SK-N-SH (cell line): ENCODE measurements around the gene LMOD2.

Experiments
- YY1 ChIP-seq: IDR thresholded peaks from 2 replicates; pipeline ENCODE4 v1.4.0; 2012; ENCODE audit warnings: low read depth, mild to moderate bottlenecking
- TF ChIP-seq, protein P1 (sequence below): fragments of 200-600 bp; sonication (generic); IDR thresholded peaks from 2 replicates; pipeline ENCODE4 v1.6.1; 2017; ENCODE audit warnings: antibody characterized with exemption, mild to moderate bottlenecking, moderate library complexity
- TF ChIP-seq, protein P2 (sequence below): fragments of 150-350 bp; IDR thresholded peaks from 2 replicates; pipeline ENCODE4 v1.6.1; 2017; ENCODE audit warnings: antibody characterized with exemption, low read length, low read depth, borderline replicate concordance

DNA sequence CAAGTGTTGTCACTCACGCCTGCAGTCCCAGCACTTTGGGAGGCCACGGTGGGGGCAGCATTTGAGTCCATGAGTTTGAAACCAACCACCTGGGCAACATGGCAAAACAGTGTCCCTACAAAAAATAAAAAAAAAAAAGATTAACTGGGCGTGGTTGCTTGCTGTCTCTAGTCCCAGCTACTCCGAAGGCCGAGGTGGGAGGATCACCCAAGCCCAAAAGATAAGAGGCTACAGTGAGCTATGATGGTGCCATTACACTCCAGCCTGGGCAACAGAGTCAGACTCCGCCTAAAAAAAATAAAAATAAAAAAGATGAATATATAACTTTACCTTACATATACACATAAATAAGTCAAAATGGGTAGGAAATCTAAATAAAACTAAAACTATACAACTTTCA is 2.5 kb upstream of the LMOD2 start:
- no peak for TF ChIP-seq YY1
- TF ChIP-seq, protein P1, sequence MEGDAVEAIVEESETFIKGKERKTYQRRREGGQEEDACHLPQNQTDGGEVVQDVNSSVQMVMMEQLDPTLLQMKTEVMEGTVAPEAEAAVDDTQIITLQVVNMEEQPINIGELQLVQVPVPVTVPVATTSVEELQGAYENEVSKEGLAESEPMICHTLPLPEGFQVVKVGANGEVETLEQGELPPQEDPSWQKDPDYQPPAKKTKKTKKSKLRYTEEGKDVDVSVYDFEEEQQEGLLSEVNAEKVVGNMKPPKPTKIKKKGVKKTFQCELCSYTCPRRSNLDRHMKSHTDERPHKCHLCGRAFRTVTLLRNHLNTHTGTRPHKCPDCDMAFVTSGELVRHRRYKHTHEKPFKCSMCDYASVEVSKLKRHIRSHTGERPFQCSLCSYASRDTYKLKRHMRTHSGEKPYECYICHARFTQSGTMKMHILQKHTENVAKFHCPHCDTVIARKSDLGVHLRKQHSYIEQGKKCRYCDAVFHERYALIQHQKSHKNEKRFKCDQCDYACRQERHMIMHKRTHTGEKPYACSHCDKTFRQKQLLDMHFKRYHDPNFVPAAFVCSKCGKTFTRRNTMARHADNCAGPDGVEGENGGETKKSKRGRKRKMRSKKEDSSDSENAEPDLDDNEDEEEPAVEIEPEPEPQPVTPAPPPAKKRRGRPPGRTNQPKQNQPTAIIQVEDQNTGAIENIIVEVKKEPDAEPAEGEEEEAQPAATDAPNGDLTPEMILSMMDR: no peak
- TF ChIP-seq, protein P2, sequence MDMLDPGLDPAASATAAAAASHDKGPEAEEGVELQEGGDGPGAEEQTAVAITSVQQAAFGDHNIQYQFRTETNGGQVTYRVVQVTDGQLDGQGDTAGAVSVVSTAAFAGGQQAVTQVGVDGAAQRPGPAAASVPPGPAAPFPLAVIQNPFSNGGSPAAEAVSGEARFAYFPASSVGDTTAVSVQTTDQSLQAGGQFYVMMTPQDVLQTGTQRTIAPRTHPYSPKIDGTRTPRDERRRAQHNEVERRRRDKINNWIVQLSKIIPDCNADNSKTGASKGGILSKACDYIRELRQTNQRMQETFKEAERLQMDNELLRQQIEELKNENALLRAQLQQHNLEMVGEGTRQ: no peak
